Measurements from ENCODE around the gene FAIM2. TPM values are rescaled to one million over a fixed set of nuclear protein-coding genes. Genes with fewer than 3 reads are reported as not detected.

The FAIM2 gene
- total RNA-seq, 1 donor from 2014 or later = 0.18 TPM

DNA sequence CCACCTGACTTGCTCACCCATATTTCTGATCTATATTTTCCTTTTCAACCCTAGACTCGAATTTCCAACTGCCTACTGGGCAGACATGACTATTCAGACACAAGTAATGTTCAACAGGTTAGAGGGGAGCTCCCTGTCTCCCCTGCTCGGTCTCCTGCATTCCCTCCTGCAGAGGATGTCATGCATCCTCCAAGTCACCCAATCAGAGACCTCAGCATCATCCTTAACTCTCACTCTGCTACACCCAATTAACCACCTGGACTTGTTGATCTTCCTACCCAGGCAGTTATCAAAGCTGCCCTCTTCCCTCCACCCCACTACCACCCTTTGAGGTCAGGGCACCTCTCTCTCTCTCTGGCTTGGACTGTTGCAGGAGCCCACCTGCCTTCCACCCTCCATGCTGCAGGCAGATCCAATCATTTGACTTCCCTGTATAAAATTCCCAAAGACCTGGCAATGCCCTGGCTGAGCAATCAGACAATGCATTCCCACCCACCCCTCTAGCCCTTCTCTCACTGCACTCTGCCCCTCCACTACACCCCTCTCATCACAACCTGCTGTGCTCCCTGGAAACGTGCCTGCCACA is 10.9 kb downstream of the FAIM2 start:
- Histone ChIP-seq H3K36me3 (ENCODE audit: insufficient read depth, low read length) (no peaks in the 10 kb centered on the region), H3K27me3 (ENCODE audit: insufficient read depth, low read length) (peaks cover 3% of the 10 kb centered on the region), H3K4me2 (ENCODE audit: low read length) (no peak overlapping the region), H3K79me2 (ENCODE audit: insufficient read depth, low read length) (no peaks in the 10 kb centered on the region), H3K4me1 (ENCODE audit: insufficient read depth, low read length) (peaks cover 7% of the 10 kb centered on the region), H3K9ac (ENCODE audit: low read length) (no peak overlapping the region), H3K9me3 (ENCODE audit: insufficient read depth, low read depth, low read length) (no peaks in the 10 kb centered on the region), H4K20me1 (ENCODE audit: insufficient read depth, low read length) (no peaks in the 10 kb centered on the region), H3K4me3 (ENCODE audit: insufficient read depth, low read depth, low read length) (no peak overlapping the region), H3K27ac (ENCODE audit: low read depth, low read length) (no peak overlapping the region), H2AFZ (ENCODE audit: low read depth, low read length) (no peak overlapping the region)
- no peaks in the 10 kb centered on the region for H3K9me3 Mint-ChIP-seq (ENCODE audit: unreplicated experiment)
- no peak overlapping the region for H3K4me3 Mint-ChIP-seq (ENCODE audit: unreplicated experiment)
- DNase-seq (ENCODE audit: low read depth) = no peak
- FAIRE-seq = no peak
- H3K27me3 Mint-ChIP-seq (ENCODE audit: low read depth, unreplicated experiment) = peaks cover 50% of the 10 kb centered on the region
- no peaks in the 10 kb centered on the region for H3K36me3 Mint-ChIP-seq (ENCODE audit: low read depth, unreplicated experiment)
- peaks cover 6% of the 10 kb centered on the region for H3K4me1 Mint-ChIP-seq (ENCODE audit: low read depth, unreplicated experiment)
- H3K27ac Mint-ChIP-seq (ENCODE audit: unreplicated experiment) = no peak overlapping the region
- TF ChIP-seq, protein P1, sequence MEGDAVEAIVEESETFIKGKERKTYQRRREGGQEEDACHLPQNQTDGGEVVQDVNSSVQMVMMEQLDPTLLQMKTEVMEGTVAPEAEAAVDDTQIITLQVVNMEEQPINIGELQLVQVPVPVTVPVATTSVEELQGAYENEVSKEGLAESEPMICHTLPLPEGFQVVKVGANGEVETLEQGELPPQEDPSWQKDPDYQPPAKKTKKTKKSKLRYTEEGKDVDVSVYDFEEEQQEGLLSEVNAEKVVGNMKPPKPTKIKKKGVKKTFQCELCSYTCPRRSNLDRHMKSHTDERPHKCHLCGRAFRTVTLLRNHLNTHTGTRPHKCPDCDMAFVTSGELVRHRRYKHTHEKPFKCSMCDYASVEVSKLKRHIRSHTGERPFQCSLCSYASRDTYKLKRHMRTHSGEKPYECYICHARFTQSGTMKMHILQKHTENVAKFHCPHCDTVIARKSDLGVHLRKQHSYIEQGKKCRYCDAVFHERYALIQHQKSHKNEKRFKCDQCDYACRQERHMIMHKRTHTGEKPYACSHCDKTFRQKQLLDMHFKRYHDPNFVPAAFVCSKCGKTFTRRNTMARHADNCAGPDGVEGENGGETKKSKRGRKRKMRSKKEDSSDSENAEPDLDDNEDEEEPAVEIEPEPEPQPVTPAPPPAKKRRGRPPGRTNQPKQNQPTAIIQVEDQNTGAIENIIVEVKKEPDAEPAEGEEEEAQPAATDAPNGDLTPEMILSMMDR (IDR thresholded peaks at IDR 0.05; ENCODE audit: insufficient read depth, low read depth, low read length) = no peak
- no peak for TF ChIP-seq EZH2 (IDR thresholded peaks at IDR 0.05; ENCODE audit: insufficient read depth, low read length)

DNA sequence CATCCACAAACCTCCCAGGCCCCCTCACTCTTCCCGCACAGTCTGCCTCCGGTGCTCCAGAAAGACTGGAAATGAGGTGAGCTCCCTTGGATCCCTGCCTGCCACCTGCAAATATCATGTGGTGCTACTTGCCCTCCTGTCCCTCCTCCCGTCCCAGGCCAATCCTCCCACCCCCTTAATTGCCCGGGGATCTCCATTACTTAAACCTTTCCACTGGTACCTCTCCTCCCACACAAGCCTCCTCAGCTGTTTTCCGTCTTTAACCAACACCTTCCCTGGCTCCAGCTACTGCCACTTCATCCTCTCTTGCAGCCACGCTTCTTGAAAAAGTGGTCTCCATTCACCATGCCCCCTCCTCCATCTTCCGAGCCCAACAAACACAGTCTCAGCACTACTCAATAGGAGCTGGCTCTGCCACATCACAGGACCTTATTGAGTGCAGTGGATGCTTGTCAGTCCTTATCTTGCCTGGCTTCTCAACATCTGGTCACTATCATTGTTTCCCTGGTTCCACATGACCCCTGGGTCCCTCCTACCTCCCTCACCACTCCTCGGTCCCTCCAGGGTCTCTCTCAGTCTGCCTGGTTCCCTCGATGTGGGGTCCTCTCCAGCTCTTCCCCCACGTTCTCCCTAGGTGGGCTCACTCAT is 11.5 kb downstream of the FAIM2 start:
- Mint-ChIP-seq H3K4me3 (ENCODE audit: unreplicated experiment) (no peak overlapping the region), H3K4me1 (ENCODE audit: low read depth, unreplicated experiment) (peaks cover 6% of the 10 kb centered on the region), H3K27me3 (ENCODE audit: low read depth, unreplicated experiment) (peaks cover 51% of the 10 kb centered on the region), H3K36me3 (ENCODE audit: low read depth, unreplicated experiment) (no peaks in the 10 kb centered on the region), H3K9me3 (ENCODE audit: unreplicated experiment) (no peaks in the 10 kb centered on the region), H3K27ac (ENCODE audit: unreplicated experiment) (peak overlapping the region; percentile 3)
- Histone ChIP-seq H3K27me3 (ENCODE audit: insufficient read depth, low read length) (peaks cover 3% of the 10 kb centered on the region), H3K4me3 (ENCODE audit: insufficient read depth, low read depth, low read length) (no peak overlapping the region), H3K79me2 (ENCODE audit: insufficient read depth, low read length) (no peaks in the 10 kb centered on the region), H3K9me3 (ENCODE audit: insufficient read depth, low read depth, low read length) (no peaks in the 10 kb centered on the region), H4K20me1 (ENCODE audit: insufficient read depth, low read length) (no peaks in the 10 kb centered on the region), H3K9ac (ENCODE audit: low read length) (no peak overlapping the region), H2AFZ (ENCODE audit: low read depth, low read length) (no peak overlapping the region), H3K4me2 (ENCODE audit: low read length) (no peak overlapping the region), H3K27ac (ENCODE audit: low read depth, low read length) (no peak overlapping the region), H3K36me3 (ENCODE audit: insufficient read depth, low read length) (no peaks in the 10 kb centered on the region), H3K4me1 (ENCODE audit: insufficient read depth, low read length) (peaks cover 7% of the 10 kb centered on the region)
- no peak for FAIRE-seq
- no peak for DNase-seq (ENCODE audit: low read depth)
- no peak for TF ChIP-seq EZH2 (IDR thresholded peaks at IDR 0.05; ENCODE audit: insufficient read depth, low read length)
- TF ChIP-seq, protein P1 (IDR thresholded peaks at IDR 0.05; ENCODE audit: insufficient read depth, low read depth, low read length) = no peak

DNA sequence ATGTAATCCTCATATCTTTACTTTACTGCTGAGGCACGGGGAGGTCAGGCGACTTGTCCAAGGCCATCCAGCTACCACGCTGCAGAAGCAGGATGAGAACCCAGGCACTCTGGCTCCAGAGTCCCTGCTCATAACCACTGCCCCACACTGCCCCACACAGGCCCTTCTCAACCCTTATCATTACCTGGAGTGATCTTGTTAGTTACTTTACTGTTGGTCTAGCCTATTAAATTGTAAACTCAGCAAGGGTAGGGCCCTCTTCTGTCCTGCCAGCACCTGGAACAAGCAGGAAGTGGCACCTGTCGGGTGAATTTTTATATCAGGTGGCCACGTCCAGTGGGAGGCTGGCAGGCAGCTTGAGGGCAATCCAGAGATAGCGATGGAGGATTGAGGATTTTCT is 12.2 kb downstream of the FAIM2 start:
- TF ChIP-seq, protein P1 (IDR thresholded peaks at IDR 0.05; ENCODE audit: insufficient read depth, low read depth, low read length) = no peak
- no peak for TF ChIP-seq EZH2 (IDR thresholded peaks at IDR 0.05; ENCODE audit: insufficient read depth, low read length)
- H3K36me3 ChIP-seq (ENCODE audit: insufficient read depth, low read length) = no peaks in the 10 kb centered on the region
- H3K4me2 ChIP-seq (ENCODE audit: low read length) = no peak overlapping the region
- no peaks in the 10 kb centered on the region for H3K9me3 ChIP-seq (ENCODE audit: insufficient read depth, low read depth, low read length)
- DNase-seq (ENCODE audit: low read depth) = no peak
- H3K27ac ChIP-seq (ENCODE audit: low read depth, low read length) = no peak overlapping the region
- Mint-ChIP-seq H3K36me3 (ENCODE audit: low read depth, unreplicated experiment) (no peaks in the 10 kb centered on the region), H3K27me3 (ENCODE audit: low read depth, unreplicated experiment) (peaks cover 52% of the 10 kb centered on the region), H3K4me3 (ENCODE audit: unreplicated experiment) (no peak overlapping the region), H3K27ac (ENCODE audit: unreplicated experiment) (no peak overlapping the region), H3K9me3 (ENCODE audit: unreplicated experiment) (no peaks in the 10 kb centered on the region), H3K4me1 (ENCODE audit: low read depth, unreplicated experiment) (peaks cover 6% of the 10 kb centered on the region)
- H3K9ac ChIP-seq (ENCODE audit: low read length) = no peak overlapping the region
- no peaks in the 10 kb centered on the region for H3K79me2 ChIP-seq (ENCODE audit: insufficient read depth, low read length)
- H4K20me1 ChIP-seq (ENCODE audit: insufficient read depth, low read length) = no peaks in the 10 kb centered on the region
- no peak overlapping the region for H2AFZ ChIP-seq (ENCODE audit: low read depth, low read length)
- no peak overlapping the region for H3K4me3 ChIP-seq (ENCODE audit: insufficient read depth, low read depth, low read length)
- no peak for FAIRE-seq
- peaks cover 3% of the 10 kb centered on the region for H3K27me3 ChIP-seq (ENCODE audit: insufficient read depth, low read length)
- peaks cover 7% of the 10 kb centered on the region for H3K4me1 ChIP-seq (ENCODE audit: insufficient read depth, low read length)
